ENCODE measurements around the gene CTSA. TPM values are rescaled to one million over a fixed set of nuclear protein-coding genes. Genes with fewer than 3 reads are reported as not detected.

The CTSA gene
- total and polyA plus RNA-seq, 9 of the 15 experiments (the other 6 are each of a cell fraction or from before 2014, with no cell fraction given): 8.8 to 61.7 (median 28.3) TPM

- no peak; the same call in 1 of the 2 replicates for TF ChIP-seq JUND (IDR thresholded peaks at IDR 0.05; ENCODE audit: borderline replicate concordance, low read depth, low read length)
- no peak for TF ChIP-seq JUND (tag; IDR thresholded peaks at IDR 0.05; ENCODE audit: borderline replicate concordance, low read depth, low read length)
- TF ChIP-seq BRD9 (IDR thresholded peaks at IDR 0.05; ENCODE audit: low read depth, partially characterized antibody): no peak
- peak; percentile 73 to 88; a peak in 2 of 4 replicates for TF ChIP-seq CSDE1 (IDR thresholded peaks at IDR 0.05)
- TF ChIP-seq TRIM28 (IDR thresholded peaks at IDR 0.05): 0 out of 2 replicates have a peak, but pooled peaks have one; percentile 11
- TF ChIP-seq FOXK2 (conservative IDR thresholded peaks at IDR 0.05 in 1 of 2, IDR thresholded peaks at IDR 0.05 in 1 of 2; ENCODE audit: low read depth in 2 of 2): peak in 1 of 2 experiments; percentile 88; a peak in 3 of 4 replicates
- TF ChIP-seq CBFA2T2 (conservative IDR thresholded peaks at IDR 0.05): no peak; the same call in 1 of the 2 replicates
- TF ChIP-seq ZFPM2 (CRISPR knock-in tag; IDR thresholded peaks at IDR 0.05): peak; percentile 81
- no peak for TF ChIP-seq NR4A1 (CRISPR knock-in tag; IDR thresholded peaks at IDR 0.05)
- peak; percentile 62; the same call in 1 of the 2 replicates for TF ChIP-seq NR4A1 (tag; IDR thresholded peaks at IDR 0.05)
Measured at GRCh38 chr20:45934586-45935415, 43.7 kb downstream of the CTSA start, which contains the start of gene PCIF1 (continued).

Measured in K562 (cell line).